ENCODE results near the gene CCDC88B.

GRCh38 chr11:64314146-64314804 is 25.7 kb upstream of the CCDC88B start:
- TF ChIP-seq CTCF (IDR thresholded peaks at IDR 0.05) (no peak), POLR2A (IDR thresholded peaks at IDR 0.05) (no peak)

Measured in suprapubic skin (tissue), 3 donors.